HCT116 (cell line): ENCODE measurements around the gene PARP6. TPM values are rescaled to one million over a fixed set of nuclear protein-coding genes. Genes with fewer than 3 reads are reported as not detected.

Experiments used
- ATAC-seq: fragments of 200-7000 bp; cut with Tn5 transposase; 2 replicates; pipeline ENCODE4 v1.9.1; 2020; ENCODE audit warnings: mild to moderate bottlenecking, moderate library complexity
- BruUV-seq: library from RNA; stranded (reverse); fragments of 400-500 nt; replicated peaks from 2 replicates; lab custom pipeline; 2021; lab: Mats Ljungman, UMichigan
- CTCF ChIA-PET: fragments of 300-600 bp; sonication (Branson Sonifier 250); formaldehyde crosslinking; loops from one replicate; lab custom pipeline; 2021; ENCODE audit warnings: antibody characterized with exemption; lab: Charles Lee
- POLR2A ChIA-PET: fragments of 300-600, 350-600 bp; sonication (Branson Sonifier 250); formaldehyde crosslinking; loops from one replicate; lab custom pipeline; 2021; ENCODE audit warnings: antibody characterized with exemption; lab: Charles Lee
- RAD21 ChIA-PET, 2 experiments: fragments of 300-600 bp; sonication (Branson Sonifier 250); formaldehyde crosslinking; loops; one replicate each; lab custom pipeline; 2023; ENCODE audit warnings: low total read pairs in 2 of 2; ENCODE audit not compliant: uncharacterized antibody in 2 of 2, unreplicated experiment in 2 of 2, low non-redundant PET in 1 of 2; lab: Charles Lee
- DNase-seq: peaks from one replicate; pipeline ENCODE4 v3.0.0-alpha.2; 2010; ENCODE audit warnings: low read depth, low spot score
- H2AFZ ChIP-seq: fragments of 200-600 bp; shearing (Covaris generic), sonication (generic); 2 replicates; pipeline ENCODE4 v1.6.1; 2017; ENCODE audit warnings: low read depth, mixed run types, mixed read lengths, antibody characterized with exemption, low read length; ENCODE audit not compliant: poor library complexity, severe bottlenecking
- H3K27ac ChIP-seq: 2 replicates; pipeline ENCODE4 v1.5.1; 2012; ENCODE audit warnings: low read depth, low read length
- H3K27me3 ChIP-seq: fragments of 200-600 bp; sonication (generic); 2 replicates; pipeline ENCODE4 v1.6.1; 2016; ENCODE audit warnings: mixed run types, low read length, mixed read lengths; ENCODE audit not compliant: insufficient read depth
- H3K36me3 ChIP-seq, 2 experiments: fragments of 200-500 bp in 1 of 2; fragments of 200-600 bp in 1 of 2; sonication (Bioruptor generic) in 1 of 2; sonication (generic) in 1 of 2; 2 replicates each; pipeline versions ENCODE4 v1.5.1 to v1.6.1; 2014 to 2016; ENCODE audit warnings: low read length in 2 of 2, inconsistent platforms in 1 of 2, mixed read lengths in 1 of 2, mixed run types in 1 of 2; ENCODE audit not compliant: insufficient read depth in 2 of 2, control insufficient read depth in 1 of 2
- H3K4me1 ChIP-seq, 2 experiments: fragments of 200-600 bp in 1 of 2; sonication (generic) in 1 of 2; 2 replicates each; pipeline versions ENCODE4 v1.5.1 to v1.6.1; 2012 to 2017; ENCODE audit warnings: low read length in 2 of 2, inconsistent platforms in 1 of 2, mild to moderate bottlenecking in 1 of 2, mixed read lengths in 1 of 2, mixed run types in 1 of 2, moderate library complexity in 1 of 2; ENCODE audit not compliant: insufficient read depth in 2 of 2, control insufficient read depth in 1 of 2
- H3K4me2 ChIP-seq: fragments of 200-600 bp; sonication (generic); 2 replicates; pipeline ENCODE4 v1.6.1; 2017; ENCODE audit warnings: mixed run types, low read length, mixed read lengths
- H3K4me3 ChIP-seq, 2 experiments: fragments of 200-600 bp in 1 of 2; sonication (generic) in 1 of 2; replicated peaks in 1 of 2; 2 replicates each; pipeline ENCODE4 v1.5.1; 2011 to 2016; ENCODE audit warnings: low read length in 2 of 2, control low read depth in 1 of 2, low read depth in 1 of 2, mild to moderate bottlenecking in 1 of 2, mixed read lengths in 1 of 2, mixed run types in 1 of 2
- H3K79me2 ChIP-seq: fragments of 200-600 bp; sonication (generic); 2 replicates; pipeline ENCODE4 v1.6.1; 2017; ENCODE audit warnings: mild to moderate bottlenecking, mixed run types, low read length, moderate library complexity, mixed read lengths; ENCODE audit not compliant: insufficient read depth
- H3K9ac ChIP-seq: fragments of 200-600 bp; sonication (generic); 2 replicates; pipeline ENCODE4 v1.6.1; 2016; ENCODE audit warnings: low read length, mixed read lengths
- H3K9me2 ChIP-seq: fragments of 200-600 bp; sonication (generic), shearing (Covaris generic); 2 replicates; pipeline ENCODE4 v1.6.1; 2017; ENCODE audit warnings: mixed run types, mild to moderate bottlenecking, moderate library complexity; ENCODE audit not compliant: insufficient read depth
- H3K9me3 ChIP-seq, 2 experiments: fragments of 200-500 bp in 1 of 2; fragments of 200-600 bp in 1 of 2; sonication (Bioruptor generic) in 1 of 2; sonication (generic) in 1 of 2; 2 replicates each; pipeline ENCODE4 v1.6.1; 2014 to 2017; ENCODE audit warnings: low read length in 2 of 2, mixed read lengths in 2 of 2, inconsistent platforms in 1 of 2, low read depth in 1 of 2, mild to moderate bottlenecking in 1 of 2, mixed run types in 1 of 2, moderate library complexity in 1 of 2; ENCODE audit not compliant: control insufficient read depth in 1 of 2, insufficient read depth in 1 of 2
- H4K20me1 ChIP-seq: fragments of 200-600 bp; sonication (generic), shearing (Covaris generic); 2 replicates; pipeline ENCODE4 v1.6.1; 2017; ENCODE audit warnings: mixed run types, mild to moderate bottlenecking, moderate library complexity; ENCODE audit not compliant: insufficient read depth
- ATF3 ChIP-seq: IDR thresholded peaks from 2 replicates; pipeline ENCODE4 v1.6.1; 2012
- EZH2 ChIP-seq: fragments of 200-600 bp; sonication (generic); IDR thresholded peaks from 2 replicates; pipeline ENCODE4 v1.6.1; 2017; ENCODE audit warnings: antibody characterized with exemption, mixed run types
- EZH2phosphoT487 ChIP-seq: fragments of 200-600 bp; IDR thresholded peaks from 2 replicates; pipeline ENCODE4 v1.6.1; 2018; ENCODE audit warnings: antibody characterized with exemption, borderline replicate concordance
- POLR2A ChIP-seq: IDR thresholded peaks from 2 replicates; pipeline ENCODE4 v1.7.0; 2011; ENCODE audit warnings: borderline replicate concordance; ENCODE audit not compliant: insufficient read depth, insufficient read length; ENCODE audit errors: extremely low read depth
- POLR2AphosphoS5 ChIP-seq: IDR thresholded peaks from 2 replicates; pipeline ENCODE4 v1.6.1; 2011; ENCODE audit warnings: mild to moderate bottlenecking, low read depth, low read length, moderate library complexity
- RAD21 ChIP-seq: IDR thresholded peaks from 2 replicates; pipeline ENCODE4 v1.6.1; 2012; ENCODE audit warnings: low read depth, mild to moderate bottlenecking
- SIN3A ChIP-seq: IDR thresholded peaks from 2 replicates; pipeline ENCODE4 v1.6.1; 2012; ENCODE audit warnings: low read depth
- SP1 ChIP-seq: IDR thresholded peaks from 2 replicates; pipeline ENCODE4 v1.6.1; 2012; ENCODE audit warnings: low read depth
- TCF7L2 ChIP-seq: IDR thresholded peaks from 2 replicates; pipeline ENCODE4 v1.7.0; 2011; ENCODE audit warnings: borderline replicate concordance, inconsistent platforms; ENCODE audit not compliant: insufficient read depth, insufficient read length; ENCODE audit errors: extremely low read depth
- YY1 ChIP-seq: IDR thresholded peaks from 2 replicates; pipeline ENCODE4 v1.6.1; 2011; ENCODE audit warnings: low read length, low read depth, moderate library complexity, mild to moderate bottlenecking; ENCODE audit not compliant: insufficient replicate concordance; ENCODE audit errors: extremely low read depth
- ZFX ChIP-seq: fragments of 450-650 bp; IDR thresholded peaks from 2 replicates; pipeline ENCODE4 v1.6.1; 2017
- ZNF274 ChIP-seq: fragments of 200-500 bp; sonication (Bioruptor generic); IDR thresholded peaks from 2 replicates; pipeline ENCODE4 v1.6.1; 2014; ENCODE audit warnings: mild to moderate bottlenecking, low read depth, low read length, inconsistent platforms
- intact Hi-C: fragments of 100-400 bp; cut with micrococcal nuclease; formaldehyde crosslinking; loops from 2 replicates; pipeline ENCODE4 v1.10.0; 2022
- total RNA-seq: library from RNA; stranded (reverse); gene quantifications from one replicate; pipeline ENCODE4 v1.2.1, GENCODE V29; 2021; ENCODE audit not compliant: unreplicated experiment
- TF ChIP-seq, protein P1 (sequence below), 3 experiments: fragments of 200-600 bp in 1 of 3; sonication (generic) in 1 of 3; IDR thresholded peaks in 2 of 3; conservative IDR thresholded peaks in 1 of 3; 2 replicates each; pipeline ENCODE4 v1.5.1; 2012 to 2017; ENCODE audit warnings: low read depth in 2 of 3, low read length in 2 of 3, antibody characterized with exemption in 1 of 3, borderline replicate concordance in 1 of 3, control low read depth in 1 of 3, mild to moderate bottlenecking in 1 of 3, mixed read lengths in 1 of 3, mixed run types in 1 of 3, moderate library complexity in 1 of 3; ENCODE audit not compliant: insufficient read depth in 1 of 3
- TF ChIP-seq, protein P2 (sequence below): IDR thresholded peaks from 2 replicates; pipeline ENCODE4 v1.6.1; 2012
- TF ChIP-seq, protein P3 (sequence below): IDR thresholded peaks from 2 replicates; pipeline ENCODE4 v1.6.1; 2011; ENCODE audit warnings: mild to moderate bottlenecking, low read length, moderate library complexity; ENCODE audit not compliant: insufficient replicate concordance; ENCODE audit errors: extremely low read depth

PARP6 gene
- total RNA-seq, 1 experiment from 2014 or later: 67.9 TPM

GRCh38 chr15:72271895-72272212 lies 500 bp downstream of the PARP6 start:
- Histone ChIP-seq H4K20me1 (no peaks in the 10 kb centered on the region), H3K36me3 (peaks cover 10 to 13% of the 10 kb centered on the region in 2 experiments)
- no peak for TF ChIP-seq ZNF274
- TF ChIP-seq, protein P1, sequence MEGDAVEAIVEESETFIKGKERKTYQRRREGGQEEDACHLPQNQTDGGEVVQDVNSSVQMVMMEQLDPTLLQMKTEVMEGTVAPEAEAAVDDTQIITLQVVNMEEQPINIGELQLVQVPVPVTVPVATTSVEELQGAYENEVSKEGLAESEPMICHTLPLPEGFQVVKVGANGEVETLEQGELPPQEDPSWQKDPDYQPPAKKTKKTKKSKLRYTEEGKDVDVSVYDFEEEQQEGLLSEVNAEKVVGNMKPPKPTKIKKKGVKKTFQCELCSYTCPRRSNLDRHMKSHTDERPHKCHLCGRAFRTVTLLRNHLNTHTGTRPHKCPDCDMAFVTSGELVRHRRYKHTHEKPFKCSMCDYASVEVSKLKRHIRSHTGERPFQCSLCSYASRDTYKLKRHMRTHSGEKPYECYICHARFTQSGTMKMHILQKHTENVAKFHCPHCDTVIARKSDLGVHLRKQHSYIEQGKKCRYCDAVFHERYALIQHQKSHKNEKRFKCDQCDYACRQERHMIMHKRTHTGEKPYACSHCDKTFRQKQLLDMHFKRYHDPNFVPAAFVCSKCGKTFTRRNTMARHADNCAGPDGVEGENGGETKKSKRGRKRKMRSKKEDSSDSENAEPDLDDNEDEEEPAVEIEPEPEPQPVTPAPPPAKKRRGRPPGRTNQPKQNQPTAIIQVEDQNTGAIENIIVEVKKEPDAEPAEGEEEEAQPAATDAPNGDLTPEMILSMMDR (IDR thresholded peaks at IDR 0.05 in 2 of 3, conservative IDR thresholded peaks at IDR 0.05 in 1 of 3; ENCODE audit: borderline replicate concordance in 1 of 3, insufficient read depth in 1 of 3, low read depth in 2 of 3, low read length in 2 of 3): no peak
- no peak for TF ChIP-seq YY1
- TF ChIP-seq, protein P2, sequence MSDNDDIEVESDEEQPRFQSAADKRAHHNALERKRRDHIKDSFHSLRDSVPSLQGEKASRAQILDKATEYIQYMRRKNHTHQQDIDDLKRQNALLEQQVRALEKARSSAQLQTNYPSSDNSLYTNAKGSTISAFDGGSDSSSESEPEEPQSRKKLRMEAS: no peak
- TF ChIP-seq POLR2AphosphoS5: no peak
- TF ChIP-seq SIN3A: no peak
- no peak for TF ChIP-seq EZH2phosphoT487
- no peak for TF ChIP-seq EZH2
- no peak for TF ChIP-seq ZFX
- no peak for TF ChIP-seq SP1
- TF ChIP-seq POLR2A: no peak
- TF ChIP-seq, protein P3, sequence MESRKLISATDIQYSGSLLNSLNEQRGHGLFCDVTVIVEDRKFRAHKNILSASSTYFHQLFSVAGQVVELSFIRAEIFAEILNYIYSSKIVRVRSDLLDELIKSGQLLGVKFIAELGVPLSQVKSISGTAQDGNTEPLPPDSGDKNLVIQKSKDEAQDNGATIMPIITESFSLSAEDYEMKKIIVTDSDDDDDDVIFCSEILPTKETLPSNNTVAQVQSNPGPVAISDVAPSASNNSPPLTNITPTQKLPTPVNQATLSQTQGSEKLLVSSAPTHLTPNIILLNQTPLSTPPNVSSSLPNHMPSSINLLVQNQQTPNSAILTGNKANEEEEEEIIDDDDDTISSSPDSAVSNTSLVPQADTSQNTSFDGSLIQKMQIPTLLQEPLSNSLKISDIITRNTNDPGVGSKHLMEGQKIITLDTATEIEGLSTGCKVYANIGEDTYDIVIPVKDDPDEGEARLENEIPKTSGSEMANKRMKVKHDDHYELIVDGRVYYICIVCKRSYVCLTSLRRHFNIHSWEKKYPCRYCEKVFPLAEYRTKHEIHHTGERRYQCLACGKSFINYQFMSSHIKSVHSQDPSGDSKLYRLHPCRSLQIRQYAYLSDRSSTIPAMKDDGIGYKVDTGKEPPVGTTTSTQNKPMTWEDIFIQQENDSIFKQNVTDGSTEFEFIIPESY: no peak
- TF ChIP-seq RAD21: no peak
- no peak for TF ChIP-seq TCF7L2
- TF ChIP-seq ATF3: no peak
- TF ChIP-seq, all 23 proteins: peak for 0
- intact Hi-C loops: loop anchor here (2.0 kb wide), 1 partner anchor 39 kb away; no protein-coding TSS in a partner anchor
- Histone ChIP-seq H3K9ac (peak overlapping the region; percentile 86), H3K4me1 (peaks cover 9 to 17% of the 10 kb centered on the region in 2 experiments; a peak in 2 of 4 replicates), H3K4me3 (peak overlapping the region; percentile 79 to 91), H3K4me2 (peak overlapping the region; percentile 78), H3K9me3 (no peaks in the 10 kb centered on the region), H3K27ac (peak overlapping the region; percentile 85), H3K27me3 (no peaks in the 10 kb centered on the region), H3K79me2 (peaks cover 28% of the 10 kb centered on the region), H2AFZ (no peak overlapping the region), H3K9me2 (no peaks in the 10 kb centered on the region)
- ChIA-PET CTCF (no interaction called here), POLR2A (no interaction called here), RAD21 (no interaction called here)
- ATAC-seq: peak; percentile 14
- BruUV-seq: no TSS peak
- no peak for DNase-seq
